Amniotic epithelial cell (primary cell): Measurements from ENCODE around the gene RHOH.
A peak's percentile ranks its signal among the peaks of the same experiment; 100 is the strongest.

Source experiments
- DNase-seq: peaks from one replicate; pipeline ENCODE4 v3.0.0-alpha.2; 2010; ENCODE audit warnings: low read depth

Gene RHOH

GRCh38 chr4:40190019-40190418 is 6.8 kb upstream of the RHOH start:
- DNase-seq: no peak

- DNase-seq: no peak
Measured at GRCh38 chr4:40190465-40190864, 6.4 kb upstream of the RHOH start.

- peak; percentile 52 for DNase-seq
Measured at GRCh38 chr4:40190880-40191815, 5.7 kb upstream of the RHOH start.

GRCh38 chr4:40192114-40193015 is 4.5 kb upstream of the RHOH start:
- DNase-seq: no peak

- DNase-seq: no peak
Measured at GRCh38 chr4:40193016-40193571, 3.7 kb upstream of the RHOH start.

- DNase-seq: no peak
Measured at GRCh38 chr4:40193578-40193977, 3.3 kb upstream of the RHOH start.

- peak; percentile 81 for DNase-seq
Measured at GRCh38 chr4:40194602-40195161, 2.1 kb upstream of the RHOH start.

- DNase-seq: no peak
Measured at GRCh38 chr4:40195182-40196177, 1.4 kb upstream of the RHOH start.

- no peak for DNase-seq
Measured at GRCh38 chr4:40196272-40196671, 559 bp upstream of the RHOH start.

- no peak for DNase-seq
Measured at GRCh38 chr4:40197879-40198689, 1.3 kb downstream of the RHOH start.

- no peak for DNase-seq
Measured at GRCh38 chr4:40199179-40199670, 2.4 kb downstream of the RHOH start.

- DNase-seq: peak; percentile 33
Measured at GRCh38 chr4:40199999-40200874, 3.4 kb downstream of the RHOH start.

GRCh38 chr4:40200875-40201801 is 4.3 kb downstream of the RHOH start:
- DNase-seq: no peak

GRCh38 chr4:40201898-40202297 is 5.1 kb downstream of the RHOH start:
- no peak for DNase-seq

GRCh38 chr4:40202474-40202873 is 5.6 kb downstream of the RHOH start:
- DNase-seq: no peak

- DNase-seq: no peak
Measured at GRCh38 chr4:40204507-40205258, 7.9 kb downstream of the RHOH start.
